ENCODE measurements around the gene GIMAP4. TPM values are rescaled to one million over a fixed set of nuclear protein-coding genes. Genes with fewer than 3 reads are reported as not detected.
"Not testable (repeated sequence)": the region's sequence is repeated elsewhere in the genome, so short reads cannot be mapped to it uniquely, and the experiment has no call there.

Gene GIMAP4
- total RNA-seq, 1 experiment from 2014 or later, result not detected

DNA sequence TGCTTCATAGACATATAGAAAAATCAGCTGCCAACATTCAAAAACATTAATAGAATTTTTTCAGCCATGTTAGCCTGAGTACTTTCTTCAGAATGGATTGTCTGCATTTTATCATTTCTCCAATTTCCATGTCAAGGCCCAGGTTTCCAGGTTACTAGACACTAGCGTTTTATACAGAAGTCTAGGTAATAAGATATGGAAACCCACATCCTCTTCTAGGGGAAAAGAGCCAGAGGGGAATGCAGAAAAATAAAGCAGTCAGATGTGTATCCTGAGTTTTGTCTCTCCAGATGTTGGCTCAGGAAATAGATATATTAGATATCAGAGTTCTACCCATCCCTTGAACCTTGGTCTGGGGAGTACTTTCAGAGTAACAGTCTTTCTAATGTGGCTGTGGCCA is 20.4 kb downstream of the GIMAP4 start:
- Mint-ChIP-seq H3K4me1 (ENCODE audit: low read depth, unreplicated experiment) (peaks cover 13% of the 10 kb centered on the region), H3K27ac (ENCODE audit: unreplicated experiment) (no peak overlapping the region), H3K36me3 (ENCODE audit: insufficient read depth, unreplicated experiment) (peaks cover 5% of the 10 kb centered on the region), H3K4me3 (ENCODE audit: low read depth, unreplicated experiment) (no peak overlapping the region), H3K27me3 (ENCODE audit: unreplicated experiment) (peaks cover 20% of the 10 kb centered on the region), H3K9me3 (ENCODE audit: low read depth, unreplicated experiment) (peaks cover 9% of the 10 kb centered on the region)
- DNase-seq, result no peak
- CTCF ChIA-PET, result no interaction called here
- intact Hi-C loops (cut with micrococcal nuclease; ENCODE audit: unreplicated experiment), result no loop called here
- no TSS peak for BruUV-seq (replicated peaks)
- TF ChIP-seq, protein P1, sequence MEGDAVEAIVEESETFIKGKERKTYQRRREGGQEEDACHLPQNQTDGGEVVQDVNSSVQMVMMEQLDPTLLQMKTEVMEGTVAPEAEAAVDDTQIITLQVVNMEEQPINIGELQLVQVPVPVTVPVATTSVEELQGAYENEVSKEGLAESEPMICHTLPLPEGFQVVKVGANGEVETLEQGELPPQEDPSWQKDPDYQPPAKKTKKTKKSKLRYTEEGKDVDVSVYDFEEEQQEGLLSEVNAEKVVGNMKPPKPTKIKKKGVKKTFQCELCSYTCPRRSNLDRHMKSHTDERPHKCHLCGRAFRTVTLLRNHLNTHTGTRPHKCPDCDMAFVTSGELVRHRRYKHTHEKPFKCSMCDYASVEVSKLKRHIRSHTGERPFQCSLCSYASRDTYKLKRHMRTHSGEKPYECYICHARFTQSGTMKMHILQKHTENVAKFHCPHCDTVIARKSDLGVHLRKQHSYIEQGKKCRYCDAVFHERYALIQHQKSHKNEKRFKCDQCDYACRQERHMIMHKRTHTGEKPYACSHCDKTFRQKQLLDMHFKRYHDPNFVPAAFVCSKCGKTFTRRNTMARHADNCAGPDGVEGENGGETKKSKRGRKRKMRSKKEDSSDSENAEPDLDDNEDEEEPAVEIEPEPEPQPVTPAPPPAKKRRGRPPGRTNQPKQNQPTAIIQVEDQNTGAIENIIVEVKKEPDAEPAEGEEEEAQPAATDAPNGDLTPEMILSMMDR (IDR thresholded peaks at IDR 0.05; ENCODE audit: unreplicated experiment), result no peak

DNA sequence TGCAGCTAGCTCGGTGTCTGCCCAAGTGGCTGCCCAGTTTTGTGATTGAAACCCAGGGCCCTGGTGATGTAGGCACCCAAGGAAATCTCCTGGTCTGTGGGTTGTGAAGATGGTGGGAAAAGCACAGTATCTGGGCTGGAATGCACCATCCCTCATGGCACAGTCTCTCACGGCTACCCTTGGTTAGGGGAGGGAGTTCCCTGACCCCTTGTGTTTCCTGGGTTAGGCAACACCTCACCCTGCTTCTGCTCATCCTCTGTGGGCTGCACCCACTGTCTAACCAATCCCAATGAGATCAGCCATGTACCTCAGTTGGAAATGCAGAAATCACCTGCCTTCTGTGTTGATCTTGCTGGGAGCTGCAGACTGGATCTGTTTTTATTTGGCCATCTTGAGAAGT is 27.6 kb downstream of the GIMAP4 start:
- CTCF ChIA-PET, result no interaction called here
- intact Hi-C loops (cut with micrococcal nuclease; ENCODE audit: unreplicated experiment), result no loop called here
- no peak overlapping the region for H3K4me3 Mint-ChIP-seq (ENCODE audit: low read depth, unreplicated experiment)
- no peak for DNase-seq
- no peaks in the 10 kb centered on the region for H3K4me1 Mint-ChIP-seq (ENCODE audit: low read depth, unreplicated experiment)
- H3K27me3 Mint-ChIP-seq (ENCODE audit: unreplicated experiment), result peaks cover 48% of the 10 kb centered on the region
- TF ChIP-seq, protein P1 (IDR thresholded peaks at IDR 0.05; ENCODE audit: unreplicated experiment), result no peak
- H3K36me3 Mint-ChIP-seq (ENCODE audit: insufficient read depth, unreplicated experiment), result no peaks in the 10 kb centered on the region
- no peak overlapping the region for H3K27ac Mint-ChIP-seq (ENCODE audit: unreplicated experiment)
- BruUV-seq (replicated peaks), result no TSS peak
- peaks cover 8% of the 10 kb centered on the region for H3K9me3 Mint-ChIP-seq (ENCODE audit: low read depth, unreplicated experiment)

DNA sequence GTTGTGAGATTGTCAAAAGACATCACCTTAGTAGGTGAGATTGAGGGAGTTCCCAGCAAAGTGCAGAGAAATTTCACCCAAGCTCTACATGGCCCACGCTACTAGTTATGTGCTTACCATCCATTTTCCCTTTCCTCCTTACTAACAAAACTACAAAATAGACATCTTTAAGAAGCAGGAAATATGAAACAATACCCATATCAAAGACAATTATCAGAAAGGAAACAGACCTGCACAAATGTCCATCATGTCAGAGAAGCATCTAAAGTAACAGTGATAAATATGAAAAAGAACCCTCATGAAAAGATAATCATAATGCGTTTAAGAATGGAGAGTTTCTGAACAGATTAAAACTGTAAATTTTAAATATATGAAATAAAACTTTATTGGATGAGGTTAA is 28.2 kb downstream of the GIMAP4 start:
- no peak for DNase-seq
- H3K27ac Mint-ChIP-seq (ENCODE audit: unreplicated experiment), result no peak overlapping the region
- TF ChIP-seq, protein P1 (IDR thresholded peaks at IDR 0.05; ENCODE audit: unreplicated experiment), result no peak
- intact Hi-C loops (cut with micrococcal nuclease; ENCODE audit: unreplicated experiment), result no loop called here
- H3K36me3 Mint-ChIP-seq (ENCODE audit: insufficient read depth, unreplicated experiment), result no peaks in the 10 kb centered on the region
- H3K4me1 Mint-ChIP-seq (ENCODE audit: low read depth, unreplicated experiment), result no peaks in the 10 kb centered on the region
- CTCF ChIA-PET, result no interaction called here
- peaks cover 48% of the 10 kb centered on the region for H3K27me3 Mint-ChIP-seq (ENCODE audit: unreplicated experiment)
- H3K9me3 Mint-ChIP-seq (ENCODE audit: low read depth, unreplicated experiment), result peaks cover 8% of the 10 kb centered on the region
- BruUV-seq (replicated peaks), result no TSS peak
- no peak overlapping the region for H3K4me3 Mint-ChIP-seq (ENCODE audit: low read depth, unreplicated experiment)

DNA sequence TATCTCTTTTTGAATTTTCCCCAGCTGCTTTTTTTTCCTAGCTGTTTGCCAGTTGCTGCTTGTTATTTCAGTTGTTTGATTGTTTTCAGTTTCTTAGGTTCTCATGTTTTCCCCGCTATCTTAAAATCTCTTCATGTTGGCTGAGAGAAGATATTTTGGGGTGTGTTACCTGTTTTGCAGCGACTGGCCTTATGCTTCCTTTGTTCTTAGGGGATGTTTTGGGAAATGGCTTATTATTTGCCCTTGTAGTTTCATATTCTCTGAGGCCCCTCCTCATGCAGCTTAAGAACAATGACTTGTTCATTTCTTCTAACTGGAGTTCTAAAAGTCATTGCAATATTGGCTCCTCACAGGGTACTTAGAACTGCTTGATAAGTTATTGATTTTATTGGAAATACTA is 36.4 kb downstream of the GIMAP4 start:
- H3K36me3 Mint-ChIP-seq (ENCODE audit: insufficient read depth, unreplicated experiment); DNase-seq; intact Hi-C loops (cut with micrococcal nuclease; ENCODE audit: unreplicated experiment); H3K27ac Mint-ChIP-seq (ENCODE audit: unreplicated experiment); H3K4me3 Mint-ChIP-seq (ENCODE audit: low read depth, unreplicated experiment); H3K4me1 Mint-ChIP-seq (ENCODE audit: low read depth, unreplicated experiment); H3K9me3 Mint-ChIP-seq (ENCODE audit: low read depth, unreplicated experiment); BruUV-seq (replicated peaks); CTCF ChIA-PET: not testable (repeated sequence)
- peaks cover 10% of the 10 kb centered on the region for H3K27me3 Mint-ChIP-seq (ENCODE audit: unreplicated experiment)

DNA sequence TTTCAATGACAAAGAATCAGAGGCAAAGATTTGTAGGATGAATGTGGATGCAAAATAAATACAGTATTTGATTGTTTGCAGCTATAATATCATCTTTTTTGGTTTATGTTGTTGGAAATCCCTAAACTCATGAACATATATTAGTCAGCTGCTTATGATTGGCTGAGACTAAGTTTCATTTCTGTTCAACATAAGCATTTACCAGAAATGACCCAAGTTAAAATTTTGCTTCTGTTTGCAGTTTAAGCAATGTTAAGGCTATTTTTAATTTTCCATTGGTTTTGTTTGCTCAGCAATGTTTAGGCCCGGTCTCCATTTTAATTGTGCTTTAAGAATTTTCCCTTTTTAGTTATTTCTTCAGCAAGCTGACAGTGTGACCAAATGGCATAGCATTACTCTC is 43.0 kb downstream of the GIMAP4 start:
- TF ChIP-seq, protein P1 (IDR thresholded peaks at IDR 0.05; ENCODE audit: unreplicated experiment), result no peak
- intact Hi-C loops (cut with micrococcal nuclease; ENCODE audit: unreplicated experiment), result no loop called here
- CTCF ChIA-PET, result no interaction called here
- no peaks in the 10 kb centered on the region for H3K27me3 Mint-ChIP-seq (ENCODE audit: unreplicated experiment)
- no peaks in the 10 kb centered on the region for H3K4me1 Mint-ChIP-seq (ENCODE audit: low read depth, unreplicated experiment)
- H3K36me3 Mint-ChIP-seq (ENCODE audit: insufficient read depth, unreplicated experiment), result no peaks in the 10 kb centered on the region
- DNase-seq, result no peak
- no peak overlapping the region for H3K4me3 Mint-ChIP-seq (ENCODE audit: low read depth, unreplicated experiment)
- no TSS peak for BruUV-seq (replicated peaks)
- H3K9me3 Mint-ChIP-seq (ENCODE audit: low read depth, unreplicated experiment), result peaks cover 3% of the 10 kb centered on the region
- H3K27ac Mint-ChIP-seq (ENCODE audit: unreplicated experiment), result no peak overlapping the region
